Fibroblast of lung (primary cell): Measurements from ENCODE around the gene TBXAS1.

Experiments used
- CTCF ChIP-seq, 2 donors: IDR thresholded peaks in 1 of 2; conservative IDR thresholded peaks in 1 of 2; 1 replicate in 1 of 2; 2 replicates in 1 of 2; pipeline ENCODE4 v1.5.1; 2011 to 2012; ENCODE audit warnings: low read length in 2 of 2, control low read depth in 1 of 2, inconsistent platforms in 1 of 2, low read depth in 1 of 2, mild to moderate bottlenecking in 1 of 2
- EZH2 ChIP-seq: IDR thresholded peaks from 2 replicates; pipeline ENCODE4 v1.5.1; 2012; ENCODE audit warnings: low read length, control low read depth, mild to moderate bottlenecking; ENCODE audit errors: missing control alignments

GRCh38 chr7:139798892-139799291 is 30.2 kb upstream of the TBXAS1 start:
- TF ChIP-seq CTCF (conservative IDR thresholded peaks at IDR 0.05 in 1 of 2, IDR thresholded peaks at IDR 0.05 in 1 of 2; ENCODE audit: low read depth in 1 of 2, low read length in 2 of 2), result no peak
- TF ChIP-seq EZH2, result no peak
